HG02938 (cell line): ENCODE results near the gene DSCAM.

Experiments
- ATAC-seq: cut with Tn5 transposase; IDR thresholded peaks from one replicate; pipeline ENCODE4 v1.9.1; 2021; ENCODE audit warnings: mild to moderate bottlenecking, moderate library complexity; ENCODE audit not compliant: unreplicated experiment

Gene DSCAM

DNA sequence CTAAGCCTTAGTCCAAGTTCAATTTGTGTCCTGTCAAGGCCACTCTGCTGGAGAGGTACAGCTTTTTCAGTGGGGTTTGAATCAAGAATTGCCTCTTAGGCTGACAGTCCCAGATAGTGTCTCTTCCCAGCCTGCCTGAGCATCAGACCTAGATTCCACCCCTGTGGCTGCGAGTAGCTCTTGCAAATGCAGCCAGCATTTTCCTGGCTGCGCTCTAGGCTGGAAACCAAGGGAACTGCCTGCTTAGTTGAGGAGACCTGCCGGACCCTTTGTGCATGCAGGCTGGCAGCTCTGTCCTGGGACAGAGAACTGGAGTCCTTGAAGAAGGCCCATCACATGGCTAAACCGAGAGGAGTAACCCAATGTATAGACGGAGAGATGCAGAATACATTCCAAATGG is 686.0 kb downstream of the DSCAM start:
- no peak for ATAC-seq

DNA sequence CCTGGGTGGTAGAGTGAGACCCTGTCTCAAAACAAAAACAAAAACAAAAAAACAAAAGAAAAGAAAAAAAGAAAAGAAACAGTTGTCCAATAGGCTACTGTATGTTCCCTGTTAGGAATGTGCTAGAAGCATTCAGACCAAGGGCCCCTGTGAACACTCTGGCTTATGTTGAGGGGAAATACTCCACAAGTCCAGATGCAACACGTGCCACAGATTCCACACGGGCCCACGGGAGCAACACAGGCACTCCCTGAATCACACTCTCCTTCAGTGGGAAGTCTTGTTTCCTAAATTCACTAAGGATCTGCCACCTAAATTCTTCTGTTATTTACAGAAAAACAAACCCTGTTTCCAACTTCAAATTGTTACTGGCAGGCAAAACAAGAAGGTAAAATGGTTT is 688.6 kb downstream of the DSCAM start:
- no peak for ATAC-seq

DNA sequence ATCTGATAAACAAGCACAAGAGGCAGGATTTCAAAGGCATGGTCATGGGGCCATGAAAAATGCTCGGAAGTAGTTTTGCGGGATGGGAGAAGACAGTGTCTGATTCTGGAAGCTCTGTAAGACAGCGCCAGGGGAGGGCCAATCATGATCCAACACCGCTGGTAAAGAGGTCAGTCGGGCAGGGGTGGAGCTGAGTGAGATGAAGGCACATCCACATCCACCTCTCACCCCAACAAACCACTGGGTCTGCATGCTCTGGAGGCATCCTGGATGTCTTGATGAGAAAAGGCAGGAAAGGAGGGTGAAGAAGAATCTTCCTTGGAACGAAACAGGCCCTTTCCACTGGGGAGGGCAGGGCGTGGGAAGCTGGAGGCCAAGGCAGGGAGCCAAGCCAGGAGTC is 691.4 kb downstream of the DSCAM start:
- ATAC-seq: no peak

DNA sequence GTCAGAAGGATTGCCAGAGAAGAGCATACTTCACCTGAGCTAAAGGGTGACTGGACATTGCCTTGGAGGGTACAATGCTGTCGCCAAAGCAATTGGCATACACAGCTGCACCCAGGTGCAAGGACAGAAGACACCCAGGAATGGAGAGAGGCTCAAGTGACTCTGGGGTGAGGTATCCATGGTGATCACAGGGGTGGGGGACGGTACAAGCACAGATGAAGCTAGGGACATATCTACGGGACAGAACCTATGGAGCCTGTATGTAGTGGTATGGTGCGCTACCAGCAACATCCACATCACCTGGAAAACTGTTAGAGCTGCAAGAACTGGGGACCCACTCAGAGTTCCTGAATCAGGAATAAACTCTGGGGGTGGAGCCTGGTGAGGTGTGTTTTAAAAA is 693.6 kb downstream of the DSCAM start:
- ATAC-seq: no peak

DNA sequence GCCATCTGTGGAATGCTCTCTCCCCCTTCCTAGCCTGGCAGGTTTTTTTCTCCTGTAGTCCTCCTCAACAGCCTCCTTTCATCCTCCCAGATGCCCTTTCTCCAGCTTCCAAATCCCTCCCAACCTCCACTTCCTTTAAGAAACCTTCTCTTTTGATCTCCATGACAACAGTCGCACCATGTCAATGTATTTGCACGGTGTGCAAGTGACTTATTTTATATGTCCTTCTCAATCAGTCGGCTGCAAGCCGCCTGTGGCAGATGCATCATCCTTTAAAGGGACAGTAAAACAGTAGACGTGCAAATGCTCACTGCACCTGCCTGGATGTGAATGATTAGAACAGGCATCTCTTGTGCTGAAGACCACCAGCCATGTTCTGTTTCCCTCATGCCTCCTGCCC is 694.5 kb downstream of the DSCAM start:
- no peak for ATAC-seq

DNA sequence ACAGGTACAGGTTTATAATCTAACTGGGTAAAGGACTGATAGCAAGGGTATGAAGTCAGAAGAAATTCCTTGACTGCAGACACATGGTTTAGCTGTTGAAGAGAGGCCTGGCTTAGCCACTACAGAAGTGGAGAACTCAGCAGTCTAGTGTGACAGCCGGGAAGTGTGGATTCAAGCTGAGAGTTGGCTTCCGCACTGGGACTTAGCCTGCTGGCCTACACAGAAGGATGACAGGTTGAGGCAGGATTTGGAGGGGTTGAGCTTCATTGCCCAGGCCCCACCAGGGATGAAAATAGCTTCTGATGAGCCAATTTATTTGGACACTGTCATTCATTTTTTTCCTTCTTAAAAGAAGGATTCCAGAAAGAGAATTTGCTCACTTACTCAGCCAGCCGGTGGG is 695.3 kb downstream of the DSCAM start:
- no peak for ATAC-seq

DNA sequence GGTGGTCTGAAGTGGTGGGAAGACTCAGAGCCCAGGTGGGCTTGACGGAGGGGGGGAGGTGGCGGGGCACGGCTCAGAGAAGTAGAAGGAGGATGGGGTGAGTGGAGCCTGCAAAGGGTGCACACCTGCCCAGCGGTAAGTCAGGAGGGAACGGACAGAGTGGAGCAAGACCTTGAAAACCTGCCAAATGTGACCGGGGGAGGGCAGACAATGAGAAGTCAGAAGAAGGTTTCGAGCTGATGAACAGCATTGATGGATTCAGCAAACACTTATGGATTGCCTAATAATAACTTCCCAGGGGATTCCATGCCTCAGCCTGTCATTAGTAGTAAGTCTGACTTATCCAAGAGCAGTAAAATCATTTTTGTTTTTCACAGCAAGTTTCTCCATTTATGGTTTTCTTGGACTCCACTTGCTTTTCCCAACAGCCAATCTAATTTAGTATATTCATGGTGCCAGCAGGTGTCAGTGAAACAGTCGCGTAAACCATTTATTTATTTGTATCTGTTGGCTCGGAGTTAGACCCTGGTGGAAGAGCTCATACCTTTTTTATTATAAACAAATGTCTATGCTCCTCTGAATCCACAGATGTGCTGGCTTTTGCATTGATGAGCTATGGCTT is 700.6 kb downstream of the DSCAM start:
- ATAC-seq: no peak

DNA sequence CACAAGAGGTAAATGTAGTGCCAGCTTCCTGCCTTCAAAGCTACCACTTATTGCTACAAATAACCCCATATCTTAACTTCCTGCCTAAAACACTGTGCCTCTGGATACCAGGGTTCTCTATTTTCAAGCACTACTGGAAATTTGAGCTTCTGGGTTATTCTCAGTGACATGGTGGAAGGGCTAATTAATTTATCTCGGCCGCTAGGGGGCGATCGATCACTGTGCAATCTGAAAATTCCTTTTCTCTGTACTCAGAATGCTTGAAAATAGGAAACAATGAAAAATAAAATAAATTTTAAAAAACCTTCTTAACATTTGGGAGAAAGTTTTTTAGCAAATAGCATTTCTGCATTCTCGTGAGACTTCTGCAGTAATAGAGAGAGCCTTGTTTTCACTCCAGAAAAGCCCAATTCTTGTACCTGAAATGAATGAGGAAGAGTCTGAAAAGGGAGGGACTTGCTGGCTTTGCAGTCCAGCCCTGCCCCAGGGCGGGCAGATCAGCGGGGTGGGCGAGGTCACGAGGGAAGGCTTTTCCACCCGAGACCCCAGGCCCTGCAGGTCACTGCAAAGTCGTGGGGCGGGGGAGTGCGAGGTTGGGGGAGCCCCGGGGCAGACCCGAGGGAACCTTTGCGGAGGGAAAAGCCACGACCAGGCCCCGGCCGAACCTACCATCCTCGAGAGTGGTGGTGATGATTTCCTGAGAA is 703.0 kb downstream of the DSCAM start:
- no peak for ATAC-seq

DNA sequence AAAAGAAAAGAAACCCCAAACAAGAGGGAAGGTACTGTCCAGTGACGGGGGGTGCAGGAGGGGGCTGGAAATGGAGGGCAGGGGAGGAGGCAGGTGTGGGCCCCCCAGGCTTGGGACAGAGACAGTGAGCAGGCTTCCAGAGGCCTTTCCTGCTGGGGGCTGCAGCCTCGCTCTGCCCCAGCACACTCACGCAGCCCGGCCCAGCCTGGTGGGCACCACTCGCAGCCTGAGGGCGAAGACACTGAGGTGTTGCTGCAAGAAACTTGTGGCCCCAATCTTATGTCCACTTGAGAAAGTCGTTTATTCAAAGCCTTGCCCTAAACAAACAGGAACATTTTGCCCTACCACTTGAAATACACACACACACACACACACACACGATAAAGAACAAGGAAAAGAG is 705.3 kb downstream of the DSCAM start:
- ATAC-seq: no peak

DNA sequence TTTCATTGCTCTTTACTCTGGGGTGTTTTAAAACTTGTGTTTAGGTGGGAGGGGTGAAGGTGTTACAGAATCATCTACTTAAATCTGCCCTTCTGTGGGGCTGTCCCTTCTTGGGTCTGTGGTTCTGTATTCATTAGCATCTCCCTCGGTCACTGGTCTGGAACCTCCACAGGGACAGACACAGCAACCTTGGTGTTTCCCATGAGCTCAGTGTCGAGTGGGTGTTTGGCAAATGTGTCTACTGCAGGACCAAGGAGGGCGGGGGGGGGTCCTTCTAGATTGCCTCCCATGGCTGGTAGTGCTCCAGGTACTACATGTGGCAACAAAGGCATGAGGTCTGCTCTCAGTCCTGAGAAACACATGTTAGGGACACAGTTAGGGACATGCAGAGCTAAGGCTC is 706.3 kb downstream of the DSCAM start:
- ATAC-seq: no peak

DNA sequence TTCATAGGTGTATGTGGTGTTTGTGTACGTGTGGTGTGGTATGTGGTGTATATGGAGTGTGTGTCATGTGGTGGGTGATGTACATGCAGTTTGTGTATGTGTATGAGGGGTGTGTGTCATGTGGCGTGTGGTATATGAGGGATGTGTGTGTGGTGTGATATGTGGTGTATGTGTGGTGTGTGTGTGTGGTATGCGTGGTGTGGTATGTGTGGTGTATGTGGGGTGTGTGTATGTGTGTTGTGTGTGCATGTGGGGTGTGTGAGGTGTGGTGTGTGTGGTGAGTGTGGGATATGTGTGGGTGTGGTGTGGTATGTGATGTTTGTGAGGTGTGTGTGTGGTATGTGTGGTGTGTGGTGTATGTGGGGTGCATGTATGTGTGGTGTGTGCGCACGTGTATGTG is 707.3 kb downstream of the DSCAM start:
- ATAC-seq: no peak

DNA sequence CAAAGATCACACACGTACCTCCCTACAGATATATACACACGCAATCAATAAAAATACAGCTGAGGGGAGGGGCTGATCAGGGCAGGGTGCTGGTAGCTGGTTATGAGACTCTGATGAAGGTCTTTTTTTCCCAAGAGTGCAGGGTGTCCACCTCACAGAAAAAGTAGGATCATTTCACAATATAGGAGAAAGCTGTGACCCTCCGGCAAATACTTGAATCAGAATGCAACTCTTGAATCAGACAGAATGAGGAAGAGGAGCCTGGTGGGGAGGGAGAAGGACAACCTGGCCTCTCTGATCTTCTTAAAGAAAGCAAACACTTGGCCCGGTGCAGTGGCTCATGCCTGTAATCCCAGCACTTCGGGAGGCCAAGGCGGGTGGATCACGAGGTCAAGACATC is 710.4 kb downstream of the DSCAM start:
- no peak for ATAC-seq

DNA sequence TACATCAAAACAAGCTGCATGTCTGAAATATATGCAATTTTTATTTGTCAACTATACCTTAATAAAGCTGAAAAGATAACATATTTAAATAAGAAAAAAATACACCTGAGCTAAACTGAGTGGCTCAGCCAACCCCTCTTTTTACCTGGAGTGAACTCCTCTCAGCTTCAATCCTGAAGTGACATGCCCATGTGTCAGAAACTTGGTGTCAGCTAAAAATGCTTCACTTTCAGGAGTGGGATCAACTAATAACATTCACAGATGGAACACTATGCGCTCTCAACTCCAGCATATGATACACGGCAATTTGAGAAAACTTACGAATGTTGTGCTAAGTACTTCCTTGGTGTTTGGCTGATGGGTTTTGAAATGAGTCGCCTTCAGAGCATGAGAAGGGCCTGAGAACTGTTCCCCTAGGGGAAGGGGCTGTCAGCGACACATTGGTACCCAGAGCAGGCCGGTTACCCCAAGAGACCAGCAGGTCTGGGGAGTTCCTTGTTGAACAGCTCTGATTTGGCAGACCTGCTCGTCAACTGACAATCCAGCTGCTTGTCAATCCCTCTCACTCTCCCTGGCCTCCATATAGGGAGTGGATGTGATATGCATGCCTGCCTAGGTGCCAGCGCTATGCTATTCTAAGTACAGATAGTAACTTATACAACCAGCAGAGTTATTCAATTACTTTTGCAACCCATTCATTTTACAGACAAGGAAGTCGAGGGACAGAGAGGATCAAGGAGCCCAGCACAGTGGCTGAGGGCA is 712.0 kb downstream of the DSCAM start:
- no peak for ATAC-seq

DNA sequence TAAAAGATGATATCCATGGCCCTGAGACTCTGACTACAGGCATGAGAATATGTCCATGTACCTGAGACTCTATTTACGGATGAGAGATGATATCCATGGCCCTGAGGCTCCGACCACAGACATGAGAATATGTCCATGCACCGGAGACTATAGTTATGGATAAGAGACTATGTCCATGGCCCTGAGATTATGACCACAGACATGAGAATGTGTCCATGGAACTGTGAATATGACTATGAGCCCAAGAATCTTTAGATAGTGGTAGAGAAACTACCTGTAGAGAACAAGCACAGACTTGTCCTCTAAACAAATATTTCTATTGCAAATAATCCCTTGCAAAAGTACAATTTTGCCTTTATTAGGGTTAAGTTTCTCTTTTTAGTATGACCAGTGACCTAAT is 716.5 kb downstream of the DSCAM start:
- ATAC-seq: no peak

DNA sequence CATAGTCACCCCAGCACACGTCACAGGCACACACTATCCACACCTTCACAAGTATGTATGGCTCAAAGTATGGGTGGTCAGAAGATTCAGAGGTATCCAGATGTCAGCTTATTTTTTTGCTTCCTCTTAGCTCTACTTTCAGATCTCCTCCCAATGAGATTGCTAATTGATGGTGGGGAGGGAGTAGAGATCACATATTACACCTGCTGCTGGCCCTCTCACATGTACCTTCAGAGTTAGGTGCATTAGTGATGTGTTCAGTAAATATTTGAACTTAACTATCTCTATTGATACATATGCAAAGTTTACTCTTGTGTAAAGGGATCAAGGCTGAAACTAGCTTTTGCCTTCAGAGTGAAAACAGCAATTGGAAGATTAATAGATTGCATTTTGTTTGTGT is 717.1 kb downstream of the DSCAM start:
- ATAC-seq: no peak

DNA sequence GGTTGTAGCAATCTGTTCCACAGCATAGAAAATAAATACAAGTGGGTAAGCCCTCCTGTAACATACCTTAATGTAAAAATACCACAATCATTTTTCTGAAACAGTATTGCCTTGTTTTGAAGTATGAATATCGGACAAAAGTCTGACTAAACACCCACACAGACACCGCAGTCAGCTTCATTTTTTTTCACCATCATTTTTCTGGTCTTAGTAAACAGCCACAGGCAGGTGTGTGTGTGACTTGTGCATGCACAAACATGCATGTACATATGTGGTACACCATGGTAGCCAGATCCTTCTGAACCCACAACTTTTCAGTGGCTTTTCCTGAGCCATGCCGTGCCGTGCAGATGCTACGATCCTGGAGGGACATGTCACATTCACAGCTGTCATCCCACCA is 718.1 kb downstream of the DSCAM start:
- no peak for ATAC-seq

DNA sequence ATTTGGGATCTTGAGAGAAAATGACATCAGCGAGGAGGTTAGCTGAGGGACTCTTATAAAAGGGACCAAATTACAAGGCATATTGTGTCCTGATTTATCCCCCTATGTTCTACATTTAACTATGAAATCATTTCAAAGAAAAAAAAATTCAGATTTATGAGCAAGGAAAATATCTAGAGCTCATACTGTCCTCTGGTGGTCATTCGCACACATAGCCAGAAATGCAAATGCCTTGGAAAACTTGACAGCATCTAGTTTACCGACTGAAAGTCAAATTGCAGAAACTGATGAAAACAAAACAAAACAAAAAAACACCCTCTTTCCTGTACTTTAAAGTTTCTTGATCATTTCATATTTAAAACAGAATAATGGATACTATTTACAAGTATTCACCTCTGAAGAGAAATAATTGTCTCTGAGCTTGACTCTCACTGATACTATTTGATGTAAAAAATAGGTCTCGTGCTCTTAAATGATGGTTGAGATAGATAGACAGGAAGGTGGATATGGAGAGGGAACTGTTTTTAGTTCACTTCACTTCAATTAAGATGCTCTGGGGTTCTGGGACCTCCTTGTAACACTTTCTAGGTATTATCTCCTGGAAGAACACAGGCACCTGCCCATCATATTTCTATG is 725.9 kb downstream of the DSCAM start:
- no peak for ATAC-seq

DNA sequence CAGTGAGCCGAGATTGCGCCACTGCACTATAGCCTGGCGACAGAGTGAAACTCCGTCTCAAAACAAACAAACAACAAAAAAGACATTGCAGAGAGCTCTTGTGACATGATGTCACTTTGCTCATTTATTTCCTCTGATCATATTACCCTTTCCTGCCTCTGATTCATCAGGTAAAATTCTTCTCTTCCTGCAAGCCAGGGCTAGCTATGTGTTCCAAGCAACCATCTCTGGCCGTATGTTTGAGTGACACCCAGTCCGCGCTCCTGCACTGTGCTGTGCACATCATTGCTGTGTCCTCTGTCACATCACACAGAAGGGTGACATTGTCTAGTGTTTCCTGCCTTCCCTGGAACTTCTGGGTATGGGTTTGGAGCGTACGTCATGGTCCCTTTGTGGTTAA is 728.4 kb downstream of the DSCAM start:
- no peak for ATAC-seq

DNA sequence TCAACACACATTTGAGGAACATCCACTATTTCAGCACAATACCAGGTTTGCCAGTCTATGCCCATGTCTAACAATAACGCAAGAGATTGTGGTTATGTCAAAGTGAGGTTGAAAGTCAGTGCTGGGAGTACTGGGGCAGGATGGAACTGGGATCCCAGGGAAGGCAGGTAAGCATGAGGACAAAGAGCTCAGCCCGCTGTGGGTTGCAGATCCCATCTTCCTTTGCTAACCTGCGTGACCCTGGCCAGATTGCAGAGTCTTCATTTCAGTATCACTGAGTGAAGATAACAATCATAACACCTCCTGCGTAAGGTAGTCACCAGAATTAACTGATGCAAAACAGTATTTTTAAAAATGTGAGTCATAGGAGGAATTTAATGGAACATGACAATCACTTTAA is 729.7 kb downstream of the DSCAM start:
- no peak for ATAC-seq

DNA sequence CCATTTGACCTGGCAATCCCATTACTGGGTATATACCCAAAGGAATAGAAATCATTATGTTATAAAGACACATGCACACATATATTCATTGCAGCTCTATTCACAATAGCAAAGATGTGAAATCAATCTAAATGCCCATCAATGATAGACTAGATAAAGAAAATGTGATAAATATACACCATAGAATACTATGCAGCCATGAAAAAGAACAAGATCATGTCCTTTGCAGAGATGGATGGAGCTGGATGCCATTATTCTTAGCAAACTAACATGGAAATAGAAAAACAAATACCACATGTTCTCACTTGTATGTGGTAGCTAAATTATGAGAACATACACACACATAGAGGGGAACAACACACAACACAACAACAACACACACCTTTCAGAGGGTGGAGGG is 731.2 kb downstream of the DSCAM start:
- no peak for ATAC-seq

DNA sequence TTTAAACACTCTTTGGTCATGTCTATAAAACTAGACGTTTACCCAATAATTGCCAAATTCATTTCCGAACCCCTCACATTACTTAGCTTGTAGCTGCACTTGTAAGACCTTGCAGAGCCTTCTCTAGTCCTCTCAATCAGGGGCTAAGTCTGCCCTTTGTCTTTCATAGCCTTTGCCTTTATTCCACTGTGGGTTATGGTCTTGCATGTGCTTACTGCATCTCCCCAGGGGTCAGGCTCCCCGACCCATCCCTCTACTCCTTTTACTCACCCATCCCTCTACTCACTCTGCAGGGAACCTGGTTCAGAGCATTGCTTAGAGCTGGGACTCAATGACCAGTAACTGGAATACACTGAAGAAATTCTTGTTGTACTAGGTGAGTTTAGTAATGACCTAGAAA is 744.3 kb downstream of the DSCAM start:
- ATAC-seq: no peak

DNA sequence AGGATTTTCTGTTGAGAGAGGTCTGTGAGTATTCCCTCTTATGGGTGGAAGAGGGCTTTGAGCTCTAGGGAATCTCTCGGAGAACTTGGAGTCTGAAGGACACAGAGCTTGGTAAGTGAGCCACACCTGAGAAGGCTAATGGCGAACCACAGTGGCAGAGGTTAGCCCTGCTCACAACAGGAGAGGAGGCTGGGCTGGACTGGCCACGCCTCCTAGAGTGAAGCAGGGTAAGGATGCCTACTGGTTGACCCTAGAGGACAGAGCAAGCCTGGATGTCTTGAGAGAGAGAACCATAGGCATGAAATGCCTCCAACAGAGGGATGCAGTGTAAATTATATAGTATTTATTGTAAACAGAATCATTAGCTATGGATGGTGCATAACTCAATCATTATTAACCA is 747.1 kb downstream of the DSCAM start:
- ATAC-seq: no peak
